SKM-1 treated with dmso at 0.1 percent for 144 hours (cell line): ENCODE results near the gene AK4.
A peak's percentile ranks its signal among the peaks of the same experiment; 100 is the strongest.
"Not testable (repeated sequence)": the region's sequence is repeated elsewhere in the genome, so short reads cannot be mapped to it uniquely, and the experiment has no call there.

Experiments used
- DNase-seq: peaks from one replicate; lab custom pipeline; 2025; ENCODE audit not compliant: unreplicated experiment; lab: John Stamatoyannopoulos, UW

Gene AK4

GRCh38 chr1:65210325-65210724, 62.3 kb downstream of the AK4 start:
- DNase-seq, result no peak

GRCh38 chr1:65211331-65211730, 63.3 kb downstream of the AK4 start:
- DNase-seq, result no peak

DNA sequence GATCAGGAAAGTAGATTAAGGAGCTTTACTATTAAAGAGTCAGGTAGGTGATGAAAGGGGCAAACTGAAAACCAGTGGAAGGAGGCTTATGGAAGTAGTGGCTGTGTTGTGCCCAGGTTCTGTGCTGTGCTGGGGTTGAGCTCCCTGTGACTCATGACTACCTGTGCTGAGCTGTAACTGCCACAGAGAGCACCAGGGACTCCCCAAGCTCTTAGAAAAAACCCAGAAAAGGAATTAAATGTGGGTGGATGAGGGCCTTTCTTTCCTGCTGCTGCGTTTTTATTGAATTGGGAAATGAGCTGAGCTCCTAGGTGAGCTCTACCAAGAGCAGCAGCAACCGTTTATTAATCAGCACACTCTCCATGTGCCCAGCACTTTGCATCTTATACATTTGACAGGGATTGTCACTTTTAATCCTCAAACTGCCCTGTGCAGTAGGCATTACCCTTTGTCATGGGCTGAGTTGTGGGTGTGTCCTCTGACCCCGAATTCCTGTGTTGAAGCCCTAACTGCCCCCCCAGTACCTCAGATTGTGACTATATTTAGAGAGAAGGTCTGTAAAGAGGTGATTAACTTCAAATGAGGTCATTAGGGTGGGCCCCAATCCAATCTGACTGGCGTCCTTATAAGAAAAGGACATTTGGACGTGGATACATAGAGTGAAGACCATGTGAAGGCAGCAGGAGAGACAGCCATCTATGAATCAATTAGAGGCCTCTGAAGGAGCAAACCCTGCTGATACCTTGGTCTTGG, 65.4 kb downstream of the AK4 start:
- DNase-seq, result no peak

GRCh38 chr1:65214340-65215027, 66.5 kb downstream of the AK4 start:
- DNase-seq, result no peak

- DNase-seq, result no peak
These were observed 69.0 kb downstream of the AK4 start for GRCh38 chr1:65216989-65217388.

GRCh38 chr1:65221638-65222339, 73.8 kb downstream of the AK4 start:
- DNase-seq, result no peak

DNA sequence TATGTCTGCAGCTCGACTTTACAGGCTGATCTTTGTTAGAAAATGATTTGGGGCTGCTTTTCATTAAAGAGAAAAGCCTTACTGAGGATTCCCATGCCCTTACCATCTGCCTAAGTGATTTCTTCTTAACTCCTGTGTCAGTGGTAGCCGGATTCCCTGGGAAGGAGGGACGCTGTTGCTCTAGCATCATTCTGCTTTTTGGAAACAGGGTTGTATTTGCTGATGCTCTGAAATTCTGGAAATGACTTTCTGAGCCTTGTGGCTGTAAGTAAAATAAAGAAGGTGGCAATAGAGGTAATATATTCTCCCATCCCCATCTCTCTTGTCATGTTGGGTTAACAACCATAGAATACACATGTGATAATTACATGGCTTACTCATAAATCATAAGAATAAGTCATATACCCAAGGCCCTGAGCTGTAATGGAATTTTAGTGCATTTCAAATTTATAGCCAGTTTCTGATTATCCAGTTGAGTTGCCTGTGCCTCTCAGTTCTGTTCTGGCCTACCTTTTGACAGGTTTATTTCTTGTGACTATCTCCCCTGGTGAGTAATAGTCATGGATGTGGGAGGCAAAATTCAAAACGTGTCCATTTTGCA, 74.4 kb downstream of the AK4 start:
- no peak for DNase-seq

DNA sequence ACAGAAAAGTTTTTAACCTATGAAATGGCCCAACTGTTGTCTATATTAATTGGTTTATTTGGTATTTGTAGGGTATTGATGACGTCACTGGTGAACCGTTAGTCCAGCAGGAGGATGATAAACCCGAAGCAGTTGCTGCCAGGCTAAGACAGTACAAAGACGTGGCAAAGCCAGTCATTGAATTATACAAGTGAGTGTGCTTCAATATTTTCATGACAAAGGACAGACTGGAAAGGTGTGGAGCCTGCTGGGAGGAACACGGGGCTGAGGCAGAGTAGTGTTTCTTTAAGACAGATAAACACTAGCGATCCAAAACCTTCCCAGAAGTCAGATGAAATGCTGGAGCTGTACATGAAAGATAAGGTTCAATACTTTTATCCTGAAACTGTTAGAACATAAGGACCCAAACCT, 76.7 kb downstream of the AK4 start:
- DNase-seq, result no peak

- DNase-seq, result no peak
These were observed 77.2 kb downstream of the AK4 start for GRCh38 chr1:65225179-65225578.

GRCh38 chr1:65229201-65229600, 81.2 kb downstream of the AK4 start:
- no peak for DNase-seq

GRCh38 chr1:65229754-65230339, 81.8 kb downstream of the AK4 start:
- no peak for DNase-seq

DNA sequence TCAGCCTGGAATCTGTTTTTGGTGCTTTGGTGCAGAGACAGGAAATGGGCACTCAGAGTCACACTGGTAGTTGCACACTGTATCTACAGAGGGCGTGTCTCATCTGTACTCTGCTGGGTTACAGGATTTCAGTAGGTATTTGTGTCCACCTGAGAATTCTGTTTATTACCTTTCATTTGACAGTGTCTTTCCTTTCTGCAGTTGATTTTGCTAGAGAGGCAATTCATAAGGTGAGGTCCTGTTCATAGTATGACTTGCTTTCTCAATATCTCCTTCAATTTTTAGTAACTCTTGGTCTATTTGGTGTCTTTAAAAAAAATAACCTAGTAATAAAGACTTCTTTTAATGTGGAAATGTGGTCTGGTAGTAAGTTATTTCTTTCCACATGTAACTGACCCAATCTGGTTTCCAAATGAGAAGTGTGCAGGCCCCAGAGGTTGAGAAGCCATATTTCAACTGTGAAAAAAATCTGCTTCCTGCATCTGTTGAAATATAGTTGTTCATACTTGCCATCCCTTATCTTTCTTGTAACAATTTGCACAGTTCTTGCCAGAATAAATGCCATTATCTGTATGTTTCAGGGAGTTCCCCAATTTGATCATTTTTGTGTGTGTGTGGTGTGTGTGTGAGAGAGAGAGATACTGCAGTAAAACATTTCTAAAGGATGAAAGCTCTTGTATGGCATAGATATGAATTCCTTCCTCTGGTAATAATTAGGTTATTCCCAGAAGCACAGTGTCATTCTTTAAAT, 82.9 kb downstream of the AK4 start:
- DNase-seq, result peak; percentile 9

GRCh38 chr1:65231718-65232330, 83.8 kb downstream of the AK4 start:
- no peak for DNase-seq

- no peak for DNase-seq
These were observed 84.5 kb downstream of the AK4 start for GRCh38 chr1:65232461-65232990.

DNA sequence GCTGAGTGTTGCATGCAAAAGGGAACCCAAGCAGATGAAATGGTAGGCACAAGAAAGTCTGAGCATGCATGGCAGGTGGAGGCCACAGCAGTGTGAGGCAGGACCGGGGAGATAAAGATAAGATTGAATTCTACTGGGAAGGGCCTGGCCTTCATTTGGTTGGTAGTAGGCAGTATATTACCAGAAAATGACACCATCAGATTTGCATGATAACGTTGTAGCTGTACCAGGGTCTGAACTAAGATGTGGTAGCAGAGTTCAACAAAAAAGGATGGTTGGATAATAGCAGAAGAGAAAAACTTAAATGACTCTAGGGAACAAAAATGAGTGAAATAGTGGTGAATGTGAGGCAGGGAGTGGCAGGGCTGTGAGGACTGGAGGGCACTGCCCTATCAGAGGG, 85.8 kb downstream of the AK4 start:
- DNase-seq, result no peak

DNA sequence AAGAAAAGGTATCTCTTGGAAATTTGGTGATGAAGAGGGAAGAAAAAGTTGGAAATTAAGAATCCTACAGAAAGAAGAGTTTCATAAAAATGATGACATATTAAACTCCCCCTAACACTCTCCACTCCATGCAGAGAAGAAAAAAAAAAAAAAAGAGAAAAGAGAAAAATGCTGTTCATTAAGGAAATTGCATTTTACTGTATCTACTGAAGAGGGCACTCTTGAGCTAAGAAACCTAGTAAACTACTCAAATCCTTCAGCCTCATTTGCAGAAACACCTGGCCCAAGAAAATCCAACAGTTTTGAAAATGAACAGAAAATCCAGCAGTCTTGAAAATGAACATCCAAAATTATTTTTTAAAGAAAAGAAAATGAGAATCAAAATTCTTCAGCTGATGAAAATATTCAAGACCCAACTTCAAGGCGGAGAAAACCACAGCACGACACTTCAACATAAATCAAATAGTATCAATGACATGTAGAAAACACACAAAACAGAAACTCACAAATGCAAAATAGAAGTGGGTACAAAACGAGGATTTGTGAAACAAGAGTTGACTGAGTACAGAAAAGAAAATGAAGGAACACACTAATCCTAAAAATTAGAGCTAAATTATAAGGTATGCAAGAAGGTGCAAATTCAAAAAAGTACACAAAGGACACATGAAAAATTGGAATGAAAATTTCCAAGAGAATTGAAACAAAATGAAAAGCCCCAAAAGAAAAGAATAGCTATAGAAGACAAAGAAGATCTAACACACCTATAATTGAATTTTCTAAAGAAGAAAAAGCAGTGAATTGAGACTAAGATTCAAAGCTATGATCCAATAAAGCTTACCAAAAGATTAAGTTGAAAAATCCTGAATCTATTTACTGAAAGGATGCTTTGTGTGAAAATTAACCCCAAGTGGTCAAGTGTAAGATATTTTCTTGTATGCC, 88.1 kb downstream of the AK4 start:
- peak; percentile 59 for DNase-seq

DNA sequence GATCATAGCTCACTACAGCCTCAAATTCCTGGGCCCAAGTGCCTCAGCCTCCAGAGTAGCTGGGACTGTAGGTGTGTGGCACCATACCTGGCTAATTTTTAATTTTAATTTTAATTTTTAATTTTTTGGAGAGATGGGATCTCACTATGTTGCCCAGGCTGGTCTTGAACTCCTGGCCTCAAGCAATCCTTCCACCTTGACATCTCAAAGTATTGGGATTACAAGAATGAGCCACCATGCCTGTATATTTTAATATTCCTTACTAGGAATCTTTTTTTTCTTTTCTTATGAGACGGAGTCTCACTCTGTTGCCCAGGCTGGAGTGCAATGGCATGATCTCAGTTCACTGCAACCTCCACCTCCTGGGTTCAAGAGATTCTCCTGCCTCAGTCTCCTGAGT, 89.1 kb downstream of the AK4 start:
- DNase-seq, result not testable (repeated sequence)

GRCh38 chr1:65237503-65237902, 89.5 kb downstream of the AK4 start:
- DNase-seq, result no peak

- DNase-seq, result no peak
These were observed 90.0 kb downstream of the AK4 start for GRCh38 chr1:65238010-65238409.
